HUES6 (cell line): ENCODE data around the gene CEP135.

ENCODE experiments used
- H3K27ac ChIP-seq: 2 replicates; pipeline ENCODE4 v1.7.0; 2013; ENCODE audit warnings: low read depth, mild to moderate bottlenecking, low read length, inconsistent platforms
- H3K27me3 ChIP-seq: 2 replicates; pipeline ENCODE4 v1.6.1; 2013; ENCODE audit warnings: low read length; ENCODE audit not compliant: control insufficient read depth, insufficient read depth
- H3K36me3 ChIP-seq: 2 replicates; pipeline ENCODE4 v1.6.1; 2013; ENCODE audit warnings: low read length; ENCODE audit not compliant: control insufficient read depth, insufficient read depth
- H3K4me1 ChIP-seq: 2 replicates; pipeline ENCODE4 v1.6.1; 2013; ENCODE audit warnings: low read length; ENCODE audit not compliant: control insufficient read depth, insufficient read depth
- H3K4me3 ChIP-seq: 2 replicates; pipeline ENCODE4 v1.5.1; 2013; ENCODE audit warnings: low read depth, low read length
- H3K9ac ChIP-seq: one replicate; pipeline ENCODE4 v1.6.1; 2013; ENCODE audit warnings: mild to moderate bottlenecking, low read length
- H3K9me3 ChIP-seq: 2 replicates; pipeline ENCODE4 v1.6.1; 2013; ENCODE audit warnings: low read depth, low read length; ENCODE audit not compliant: control insufficient read depth, insufficient read depth

CEP135 gene

GRCh38 chr4:56077676-56078075, 128.9 kb downstream of the CEP135 start:
- no peak overlapping the region for H3K4me3 ChIP-seq
- peaks cover 12% of the 10 kb centered on the region; the same call in 1 of the 2 replicates for H3K9me3 ChIP-seq
- no peaks in the 10 kb centered on the region; the same call in 1 of the 2 replicates for H3K4me1 ChIP-seq
- no peak overlapping the region for H3K9ac ChIP-seq
- H3K36me3 ChIP-seq = no peaks in the 10 kb centered on the region
- H3K27ac ChIP-seq = no peak overlapping the region
- H3K27me3 ChIP-seq = no peaks in the 10 kb centered on the region

GRCh38 chr4:56078866-56079265, 130.1 kb downstream of the CEP135 start:
- Histone ChIP-seq H3K4me1 (no peaks in the 10 kb centered on the region; the same call in 1 of the 2 replicates), H3K27ac (no peak overlapping the region), H3K9ac (no peak overlapping the region), H3K9me3 (peaks cover 12% of the 10 kb centered on the region; the same call in 1 of the 2 replicates), H3K36me3 (no peaks in the 10 kb centered on the region), H3K4me3 (no peak overlapping the region), H3K27me3 (no peaks in the 10 kb centered on the region)

GRCh38 chr4:56080384-56080783, 131.6 kb downstream of the CEP135 start:
- no peaks in the 10 kb centered on the region for H3K27me3 ChIP-seq
- no peak overlapping the region for H3K9ac ChIP-seq
- H3K9me3 ChIP-seq = peaks cover 12% of the 10 kb centered on the region; the same call in 1 of the 2 replicates
- H3K36me3 ChIP-seq = no peaks in the 10 kb centered on the region
- H3K4me1 ChIP-seq = peaks cover 6% of the 10 kb centered on the region
- no peak overlapping the region for H3K27ac ChIP-seq
- no peak overlapping the region for H3K4me3 ChIP-seq

GRCh38 chr4:56082829-56083228, 134.1 kb downstream of the CEP135 start:
- Histone ChIP-seq H3K4me3 (no peak overlapping the region), H3K27me3 (no peaks in the 10 kb centered on the region), H3K27ac (no peak overlapping the region), H3K9me3 (peaks cover under 1% of the 10 kb centered on the region; the same call in 1 of the 2 replicates), H3K9ac (no peak overlapping the region), H3K36me3 (no peaks in the 10 kb centered on the region), H3K4me1 (peaks cover 22% of the 10 kb centered on the region)
